Epithelial cell of proximal tubule (primary cell): Measurements from ENCODE around the gene ZSCAN21. TPM values are rescaled to one million over a fixed set of nuclear protein-coding genes. Genes with fewer than 3 reads are reported as not detected.

Source experiments
- DNase-seq: peaks from one replicate; pipeline ENCODE4 v3.0.0-alpha.2; 2011; ENCODE audit warnings: low read depth
- H3K4me3 ChIP-seq: 2 replicates; pipeline ENCODE4 v1.5.1; 2011; ENCODE audit warnings: low read depth, mild to moderate bottlenecking, low read length
- total RNA-seq: library from RNA; depleted of rRNA; stranded (reverse); fragments of >200 nt; gene quantifications from 2 replicates; pipeline ENCODE4 v1.2.3, GENCODE V29; 2015
- TF ChIP-seq, protein P1 (sequence below): conservative IDR thresholded peaks from 2 replicates; pipeline ENCODE4 v1.5.1; 2012; ENCODE audit warnings: low read depth, mild to moderate bottlenecking, low read length

Gene ZSCAN21
- total RNA-seq, 1 donor from 2014 or later = 2.4 TPM

DNA sequence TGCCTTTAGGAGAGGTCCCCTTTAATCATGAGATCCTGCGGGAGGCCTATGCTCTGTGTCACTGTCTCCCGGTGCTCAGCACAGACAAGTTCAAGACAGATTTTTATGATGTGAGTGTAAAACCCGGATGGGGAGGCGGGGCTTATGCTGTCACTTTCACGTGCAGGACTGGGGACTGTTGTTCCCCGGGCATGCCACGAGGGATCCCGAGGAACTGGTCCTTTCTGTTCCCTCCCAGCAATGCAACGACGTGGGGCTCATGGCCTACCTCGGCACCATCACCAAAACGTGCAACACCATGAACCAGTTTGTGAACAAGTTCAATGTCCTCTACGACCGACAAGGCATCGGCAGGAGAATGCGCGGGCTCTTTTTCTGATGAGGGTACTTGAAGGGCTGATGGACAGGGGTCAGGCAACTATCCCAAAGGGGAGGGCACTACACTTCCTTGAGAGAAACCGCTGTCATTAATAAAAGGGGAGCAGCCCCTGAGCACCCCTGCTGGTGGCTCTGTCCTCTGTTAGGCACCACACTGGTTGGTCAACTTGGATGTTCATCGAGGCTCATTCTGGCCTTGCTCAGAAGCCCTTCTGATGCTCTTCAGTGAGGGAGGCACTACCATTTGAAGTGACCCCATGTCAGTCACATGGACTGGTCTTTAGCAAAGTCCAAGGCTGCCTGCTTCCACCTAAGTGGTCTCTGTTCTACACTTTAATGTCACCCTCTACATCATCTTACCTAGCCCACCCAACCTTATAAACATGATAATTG is 42.0 kb downstream of the ZSCAN21 start:
- no peak for DNase-seq
- H3K4me3 ChIP-seq = no peak overlapping the region
- TF ChIP-seq, protein P1, sequence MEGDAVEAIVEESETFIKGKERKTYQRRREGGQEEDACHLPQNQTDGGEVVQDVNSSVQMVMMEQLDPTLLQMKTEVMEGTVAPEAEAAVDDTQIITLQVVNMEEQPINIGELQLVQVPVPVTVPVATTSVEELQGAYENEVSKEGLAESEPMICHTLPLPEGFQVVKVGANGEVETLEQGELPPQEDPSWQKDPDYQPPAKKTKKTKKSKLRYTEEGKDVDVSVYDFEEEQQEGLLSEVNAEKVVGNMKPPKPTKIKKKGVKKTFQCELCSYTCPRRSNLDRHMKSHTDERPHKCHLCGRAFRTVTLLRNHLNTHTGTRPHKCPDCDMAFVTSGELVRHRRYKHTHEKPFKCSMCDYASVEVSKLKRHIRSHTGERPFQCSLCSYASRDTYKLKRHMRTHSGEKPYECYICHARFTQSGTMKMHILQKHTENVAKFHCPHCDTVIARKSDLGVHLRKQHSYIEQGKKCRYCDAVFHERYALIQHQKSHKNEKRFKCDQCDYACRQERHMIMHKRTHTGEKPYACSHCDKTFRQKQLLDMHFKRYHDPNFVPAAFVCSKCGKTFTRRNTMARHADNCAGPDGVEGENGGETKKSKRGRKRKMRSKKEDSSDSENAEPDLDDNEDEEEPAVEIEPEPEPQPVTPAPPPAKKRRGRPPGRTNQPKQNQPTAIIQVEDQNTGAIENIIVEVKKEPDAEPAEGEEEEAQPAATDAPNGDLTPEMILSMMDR = peak; percentile 18

DNA sequence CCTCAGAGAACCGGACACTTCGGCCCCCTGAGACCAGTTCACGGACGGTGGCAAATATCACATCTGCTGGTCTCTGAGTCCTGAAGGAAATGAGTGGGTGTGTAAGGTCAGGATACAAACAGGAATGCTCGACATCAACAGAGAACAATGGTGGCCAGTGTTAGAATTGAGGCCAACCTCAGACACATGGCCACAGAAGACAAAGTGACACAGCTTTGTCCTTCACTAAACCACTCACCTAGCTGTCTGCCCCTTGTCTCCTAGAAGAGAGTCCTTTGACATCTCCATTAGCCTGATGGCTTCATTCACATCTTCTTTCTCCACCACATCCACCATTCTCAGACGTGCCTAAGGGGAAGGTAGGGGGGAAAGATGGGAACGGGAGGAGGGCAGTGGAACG is 43.5 kb downstream of the ZSCAN21 start:
- no peak for DNase-seq
- TF ChIP-seq, protein P1 = no peak
- no peak overlapping the region for H3K4me3 ChIP-seq

DNA sequence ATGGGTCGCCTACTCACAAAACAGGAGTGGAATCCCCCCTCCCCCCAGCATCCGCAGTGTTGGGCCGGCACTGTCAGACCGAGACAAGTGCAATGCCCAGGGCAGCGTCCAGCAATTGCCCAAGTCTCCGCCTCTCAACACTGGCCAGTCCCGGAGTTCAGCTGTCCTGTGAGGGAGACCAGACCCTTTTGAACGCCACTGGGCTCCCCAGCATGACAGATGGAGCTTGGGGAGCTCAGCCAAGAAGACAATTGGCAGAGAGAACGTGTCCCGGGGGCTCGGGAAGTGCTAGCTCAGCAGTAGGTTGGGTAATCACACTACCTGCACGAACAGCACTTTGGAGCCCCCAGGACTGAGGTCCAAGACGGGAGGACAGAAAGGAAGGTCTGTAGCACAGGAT is 43.9 kb downstream of the ZSCAN21 start:
- no peak for DNase-seq
- no peak overlapping the region for H3K4me3 ChIP-seq

DNA sequence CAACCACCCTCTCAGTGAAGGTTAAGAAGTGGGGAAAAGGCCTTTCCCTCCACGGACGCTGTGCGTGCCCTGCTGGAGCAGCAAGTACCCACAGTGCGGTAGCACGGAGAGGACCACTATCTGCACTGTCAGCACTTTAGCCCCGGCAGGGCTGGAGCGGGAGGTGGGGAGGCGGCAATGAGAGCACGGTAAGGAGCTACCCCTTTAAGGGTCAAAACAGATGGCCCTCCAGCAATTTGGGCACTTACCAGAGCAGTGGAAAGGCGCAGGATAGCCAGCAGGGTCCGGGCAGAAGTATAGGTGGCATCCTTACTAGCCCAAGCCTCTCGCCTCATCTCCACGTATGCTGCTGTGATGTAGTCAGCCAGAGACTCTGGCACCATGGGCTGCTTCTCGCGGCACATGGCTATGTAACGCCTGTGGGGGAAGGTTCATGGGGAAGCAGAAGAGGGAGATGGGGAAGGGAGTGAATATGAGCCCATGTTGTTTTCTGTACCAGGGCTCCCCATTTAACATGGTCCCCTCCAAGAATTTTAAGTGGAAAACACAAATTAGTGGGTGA is 44.4 kb downstream of the ZSCAN21 start:
- H3K4me3 ChIP-seq = no peak overlapping the region
- TF ChIP-seq, protein P1 = no peak
- DNase-seq = no peak

More for the DNA sequence above, 43.9 kb downstream of the ZSCAN21 start:
- TF ChIP-seq, protein P1 = no peak

DNA sequence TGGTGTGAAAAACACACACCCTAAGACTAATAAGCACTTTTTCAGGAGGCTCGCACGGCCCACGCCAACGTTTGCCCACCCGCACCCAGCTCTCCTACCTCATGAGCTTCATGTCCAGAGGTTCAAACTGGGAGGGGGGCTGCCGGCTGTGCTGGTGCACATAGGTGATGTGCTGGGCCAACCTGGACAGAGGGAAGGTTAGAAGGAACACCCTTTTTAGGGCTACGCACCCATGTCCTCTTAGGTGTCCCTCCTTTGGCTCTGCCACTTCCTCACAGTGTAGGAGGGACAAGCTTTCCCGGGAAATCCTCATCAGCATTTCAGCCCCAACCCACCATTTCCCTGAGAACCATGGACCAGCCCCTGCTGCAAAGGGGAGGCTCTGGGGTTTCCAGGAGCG is 45.7 kb downstream of the ZSCAN21 start:
- no peak for DNase-seq
- no peak overlapping the region for H3K4me3 ChIP-seq
- TF ChIP-seq, protein P1 = no peak

DNA sequence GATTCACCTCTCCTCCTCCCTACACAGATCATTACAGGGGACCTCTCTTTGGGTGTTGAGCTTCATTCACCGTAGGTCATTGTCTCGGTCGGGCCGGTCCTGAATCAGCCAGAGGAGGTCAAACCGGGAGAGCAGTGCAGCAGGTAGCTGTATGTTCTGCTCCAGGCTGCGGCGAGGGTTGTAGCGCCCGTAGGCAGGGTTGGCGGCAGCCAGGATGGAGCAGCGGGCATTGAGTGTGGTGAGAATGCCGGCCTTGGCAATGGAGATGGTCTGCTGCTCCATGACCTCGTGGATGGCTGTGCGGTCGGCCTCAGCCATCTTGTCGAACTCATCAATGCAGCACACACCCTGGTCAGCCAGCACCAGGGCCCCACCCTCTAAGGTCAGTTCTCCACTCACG is 46.1 kb downstream of the ZSCAN21 start:
- TF ChIP-seq, protein P1 = no peak
- H3K4me3 ChIP-seq = no peak overlapping the region
- no peak for DNase-seq

DNA sequence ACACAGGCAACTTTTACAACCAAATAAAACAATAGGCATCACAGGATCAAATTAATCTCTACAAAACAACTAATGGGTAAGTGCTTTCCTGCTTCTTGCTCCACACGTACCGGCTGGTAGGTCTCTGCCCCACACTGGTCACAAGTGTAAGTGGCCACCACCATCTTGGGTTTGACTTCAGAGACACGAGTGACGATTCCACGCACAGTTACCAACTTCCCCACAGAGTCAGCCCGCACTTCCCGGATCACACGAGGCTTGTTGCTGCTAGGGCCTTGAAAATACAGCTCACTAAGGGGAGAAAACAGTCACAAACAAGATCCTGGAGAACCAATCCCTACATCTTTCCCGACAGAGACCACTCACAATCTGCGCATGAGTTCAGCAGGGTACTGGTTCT is 49.3 kb downstream of the ZSCAN21 start:
- peak overlapping the region; percentile 74 for H3K4me3 ChIP-seq
- DNase-seq = no peak
- TF ChIP-seq, protein P1 = no peak
